ENCODE results near the gene ERLIN1. TPM values are rescaled to one million over a fixed set of nuclear protein-coding genes. Genes with fewer than 3 reads are reported as not detected.

The ERLIN1 gene
- total RNA-seq, 1 experiment from 2014 or later = 24.9 TPM

- H3K4me3 ChIP-seq = no peak overlapping the region
- no peaks in the 10 kb centered on the region for H3K4me1 ChIP-seq (replicated peaks; ENCODE audit: insufficient read depth)
- no peak overlapping the region for H3K27ac ChIP-seq
- H3K79me2 ChIP-seq (ENCODE audit: low read depth) = no peaks in the 10 kb centered on the region
- no peak overlapping the region for H3K4me2 ChIP-seq
- no peaks in the 10 kb centered on the region for H3K9me2 ChIP-seq (ENCODE audit: insufficient read depth)
- ChIA-PET CTCF (no interaction called here), POLR2A (ENCODE audit: unreplicated experiment) (no interaction called here)
- no peaks in the 10 kb centered on the region for H3K9me3 ChIP-seq (ENCODE audit: insufficient read depth, low read depth)
- BruUV-seq (replicated peaks) = no TSS peak
- no peaks in the 10 kb centered on the region for H4K20me1 ChIP-seq (ENCODE audit: insufficient read depth)
- H3K27me3 ChIP-seq (ENCODE audit: insufficient read depth, low read depth) = no peaks in the 10 kb centered on the region
- no peaks in the 10 kb centered on the region for H3F3A ChIP-seq (ENCODE audit: insufficient read depth, low read depth)
- H3K36me3 ChIP-seq (ENCODE audit: low read depth) = no peaks in the 10 kb centered on the region
- no peak overlapping the region for H2AFZ ChIP-seq
- TF ChIP-seq EZH2 (IDR thresholded peaks at IDR 0.05; ENCODE audit: low read depth) = no peak
- no peak for TF ChIP-seq CTCF (conservative IDR thresholded peaks at IDR 0.05)
- no peak for DNase-seq
- intact Hi-C loops (cut with micrococcal nuclease; ENCODE audit: unreplicated experiment) = no loop called here
These were observed 81.5 kb downstream of the ERLIN1 start for GRCh38 chr10:100104300-100104699.

- H3K27ac ChIP-seq = no peak overlapping the region
- no peak for DNase-seq
- H3K4me3 ChIP-seq = no peak overlapping the region
- H3K9me3 ChIP-seq (ENCODE audit: insufficient read depth, low read depth) = no peaks in the 10 kb centered on the region
- H3F3A ChIP-seq (ENCODE audit: insufficient read depth, low read depth) = no peaks in the 10 kb centered on the region
- no TSS peak for BruUV-seq (replicated peaks)
- no peaks in the 10 kb centered on the region for H3K9me2 ChIP-seq (ENCODE audit: insufficient read depth)
- H3K27me3 ChIP-seq (ENCODE audit: insufficient read depth, low read depth) = no peaks in the 10 kb centered on the region
- no peaks in the 10 kb centered on the region for H3K79me2 ChIP-seq (ENCODE audit: low read depth)
- intact Hi-C loops (cut with micrococcal nuclease; ENCODE audit: unreplicated experiment) = no loop called here
- H2AFZ ChIP-seq = no peak overlapping the region
- POLR2A ChIA-PET (ENCODE audit: unreplicated experiment) = no interaction called here
- no peak overlapping the region for H3K4me2 ChIP-seq
- CTCF ChIA-PET = no interaction called here
- no peaks in the 10 kb centered on the region for H3K4me1 ChIP-seq (replicated peaks; ENCODE audit: insufficient read depth)
- H4K20me1 ChIP-seq (ENCODE audit: insufficient read depth) = no peaks in the 10 kb centered on the region
- no peak for TF ChIP-seq EZH2 (IDR thresholded peaks at IDR 0.05; ENCODE audit: low read depth)
- no peak for TF ChIP-seq CTCF (conservative IDR thresholded peaks at IDR 0.05)
- no peaks in the 10 kb centered on the region for H3K36me3 ChIP-seq (ENCODE audit: low read depth)
These were observed 82.2 kb downstream of the ERLIN1 start for GRCh38 chr10:100103581-100103980.

GRCh38 chr10:100101192-100102076, 84.4 kb downstream of the ERLIN1 start:
- H3K79me2 ChIP-seq (ENCODE audit: low read depth) = no peaks in the 10 kb centered on the region
- intact Hi-C loops (cut with micrococcal nuclease; ENCODE audit: unreplicated experiment) = no loop called here
- no peak for DNase-seq
- ChIA-PET POLR2A (ENCODE audit: unreplicated experiment) (no interaction called here), CTCF (no interaction called here)
- no peak overlapping the region for H3K27ac ChIP-seq
- no peaks in the 10 kb centered on the region for H4K20me1 ChIP-seq (ENCODE audit: insufficient read depth)
- no peaks in the 10 kb centered on the region for H3K9me2 ChIP-seq (ENCODE audit: insufficient read depth)
- no peaks in the 10 kb centered on the region for H3K36me3 ChIP-seq (ENCODE audit: low read depth)
- H3F3A ChIP-seq (ENCODE audit: insufficient read depth, low read depth) = no peaks in the 10 kb centered on the region
- H3K4me2 ChIP-seq = no peak overlapping the region
- no peak overlapping the region for H3K4me3 ChIP-seq
- BruUV-seq (replicated peaks) = no TSS peak
- no peak for TF ChIP-seq CTCF (conservative IDR thresholded peaks at IDR 0.05)
- no peaks in the 10 kb centered on the region for H3K27me3 ChIP-seq (ENCODE audit: insufficient read depth, low read depth)
- no peaks in the 10 kb centered on the region for H3K9me3 ChIP-seq (ENCODE audit: insufficient read depth, low read depth)
- H3K4me1 ChIP-seq (replicated peaks; ENCODE audit: insufficient read depth) = no peaks in the 10 kb centered on the region
- no peak overlapping the region for H2AFZ ChIP-seq

Data from PC-9 (cell line).